SK-N-MC (cell line): ENCODE results near the gene BICD1.

Experiments
- DNase-seq: peaks from one replicate; pipeline ENCODE4 v3.0.0-alpha.2; 2011; ENCODE audit warnings: low read depth, low spot score
- H3K27ac ChIP-seq: fragments of 200-600 bp; sonication (generic); 2 replicates; pipeline ENCODE4 v1.5.1; 2016; ENCODE audit warnings: mixed run types
- H3K36me3 ChIP-seq: fragments of 200-600 bp; sonication (generic); 2 replicates; pipeline ENCODE4 v1.6.1; 2017; ENCODE audit warnings: antibody characterized with exemption, low read length, mixed read lengths; ENCODE audit not compliant: insufficient read depth
- H3K4me3 ChIP-seq: fragments of 200-600 bp; sonication (generic); 2 replicates; pipeline ENCODE4 v1.5.1; 2016
- H3K9ac ChIP-seq: fragments of 200-600 bp; sonication (generic); 2 replicates; pipeline ENCODE4 v1.8.0; 2017; ENCODE audit warnings: mixed run types, mixed read lengths; ENCODE audit not compliant: insufficient read length
- H3K9me3 ChIP-seq: fragments of 200-600 bp; sonication (generic); 2 replicates; pipeline ENCODE4 v1.6.1; 2017; ENCODE audit warnings: low read depth, mild to moderate bottlenecking, antibody characterized with exemption, low read length, moderate library complexity, mixed read lengths
- EZH2 ChIP-seq: fragments of 200-600 bp; sonication (generic); IDR thresholded peaks from one replicate; pipeline ENCODE4 v1.6.1; 2017; ENCODE audit warnings: antibody characterized with exemption
- FOXP2 ChIP-seq: optimal IDR thresholded peaks from 2 replicates; pipeline ENCODE3; 2011; ENCODE audit warnings: mild to moderate bottlenecking, moderate library complexity; ENCODE audit not compliant: insufficient read depth; ENCODE audit errors: extremely low read length, control extremely low read depth
- POLR2AphosphoS5 ChIP-seq: IDR thresholded peaks from 2 replicates; pipeline ENCODE4 v1.6.1; 2012; ENCODE audit warnings: mild to moderate bottlenecking, low read depth, low read length, borderline replicate concordance

BICD1 gene

GRCh38 chr12:32334371-32334777 is 227.7 kb downstream of the BICD1 start:
- H3K36me3 ChIP-seq, result no peaks in the 10 kb centered on the region
- no peaks in the 10 kb centered on the region for H3K9me3 ChIP-seq
- TF ChIP-seq POLR2AphosphoS5 (no peak), FOXP2 (no peak), EZH2 (no peak)
- no peak overlapping the region for H3K4me3 ChIP-seq
- DNase-seq, result no peak
- no peak overlapping the region for H3K9ac ChIP-seq
- H3K27ac ChIP-seq, result no peak overlapping the region

GRCh38 chr12:32336261-32336660 is 229.6 kb downstream of the BICD1 start:
- Histone ChIP-seq H3K9ac (no peak overlapping the region), H3K4me3 (no peak overlapping the region), H3K36me3 (no peaks in the 10 kb centered on the region), H3K9me3 (no peaks in the 10 kb centered on the region), H3K27ac (no peak overlapping the region)
- no peak for TF ChIP-seq FOXP2
- no peak for TF ChIP-seq POLR2AphosphoS5
- DNase-seq, result no peak

GRCh38 chr12:32343496-32343895 is 236.8 kb downstream of the BICD1 start:
- no peaks in the 10 kb centered on the region for H3K9me3 ChIP-seq
- no peak overlapping the region for H3K27ac ChIP-seq
- no peak for TF ChIP-seq POLR2AphosphoS5
- no peak for TF ChIP-seq EZH2
- no peak for TF ChIP-seq FOXP2
- no peak overlapping the region for H3K9ac ChIP-seq
- H3K36me3 ChIP-seq, result no peaks in the 10 kb centered on the region
- no peak overlapping the region for H3K4me3 ChIP-seq
- no peak for DNase-seq

GRCh38 chr12:32344047-32344446 is 237.4 kb downstream of the BICD1 start:
- Histone ChIP-seq H3K4me3 (no peak overlapping the region), H3K9me3 (no peaks in the 10 kb centered on the region), H3K9ac (no peak overlapping the region), H3K27ac (no peak overlapping the region), H3K36me3 (no peaks in the 10 kb centered on the region)
- no peak for DNase-seq
- no peak for TF ChIP-seq POLR2AphosphoS5
- no peak for TF ChIP-seq FOXP2
- TF ChIP-seq EZH2, result no peak

- no peak for TF ChIP-seq POLR2AphosphoS5
- TF ChIP-seq FOXP2, result no peak
- TF ChIP-seq EZH2, result no peak
- Histone ChIP-seq H3K36me3 (no peaks in the 10 kb centered on the region), H3K27ac (no peak overlapping the region), H3K9me3 (no peaks in the 10 kb centered on the region), H3K4me3 (no peak overlapping the region), H3K9ac (no peak overlapping the region)
- DNase-seq, result no peak
Measured at GRCh38 chr12:32353540-32353939, 246.9 kb downstream of the BICD1 start.

- no peak overlapping the region for H3K27ac ChIP-seq
- no peak overlapping the region for H3K9ac ChIP-seq
- TF ChIP-seq POLR2AphosphoS5, result no peak
- TF ChIP-seq FOXP2, result no peak
- TF ChIP-seq EZH2, result no peak
- no peak for DNase-seq
- no peaks in the 10 kb centered on the region for H3K36me3 ChIP-seq
- H3K4me3 ChIP-seq, result no peak overlapping the region
- no peaks in the 10 kb centered on the region for H3K9me3 ChIP-seq
Measured at GRCh38 chr12:32357601-32358249, 251.1 kb downstream of the BICD1 start.

- no peak overlapping the region for H3K9ac ChIP-seq
- no peak overlapping the region for H3K27ac ChIP-seq
Measured at GRCh38 chr12:32360956-32361355, 254.3 kb downstream of the BICD1 start.

GRCh38 chr12:32362892-32363291 is 256.2 kb downstream of the BICD1 start:
- Histone ChIP-seq H3K27ac (peak overlapping the region; percentile 64), H3K9me3 (no peaks in the 10 kb centered on the region), H3K9ac (peak overlapping the region; percentile 35), H3K4me3 (peak overlapping the region; percentile 52), H3K36me3 (no peaks in the 10 kb centered on the region)
- TF ChIP-seq POLR2AphosphoS5, result no peak
- no peak for TF ChIP-seq EZH2
- DNase-seq, result no peak

More at GRCh38 chr12:32360956-32361355, 254.3 kb downstream of the BICD1 start:
- no peak for DNase-seq
- Histone ChIP-seq H3K9me3 (no peaks in the 10 kb centered on the region), H3K36me3 (no peaks in the 10 kb centered on the region), H3K4me3 (no peak overlapping the region)
- no peak for TF ChIP-seq POLR2AphosphoS5
- no peak for TF ChIP-seq EZH2
- no peak for TF ChIP-seq FOXP2
